GM21515 (cell line): ENCODE measurements around the gene ANKRD2.
"Not testable (repeated sequence)": the region's sequence is repeated elsewhere in the genome, so short reads cannot be mapped to it uniquely, and the experiment has no call there.

Experiments used
- ATAC-seq: cut with Tn5 transposase; IDR thresholded peaks from one replicate; pipeline ENCODE4 v1.9.1; 2021; ENCODE audit not compliant: unreplicated experiment

ANKRD2 gene

DNA sequence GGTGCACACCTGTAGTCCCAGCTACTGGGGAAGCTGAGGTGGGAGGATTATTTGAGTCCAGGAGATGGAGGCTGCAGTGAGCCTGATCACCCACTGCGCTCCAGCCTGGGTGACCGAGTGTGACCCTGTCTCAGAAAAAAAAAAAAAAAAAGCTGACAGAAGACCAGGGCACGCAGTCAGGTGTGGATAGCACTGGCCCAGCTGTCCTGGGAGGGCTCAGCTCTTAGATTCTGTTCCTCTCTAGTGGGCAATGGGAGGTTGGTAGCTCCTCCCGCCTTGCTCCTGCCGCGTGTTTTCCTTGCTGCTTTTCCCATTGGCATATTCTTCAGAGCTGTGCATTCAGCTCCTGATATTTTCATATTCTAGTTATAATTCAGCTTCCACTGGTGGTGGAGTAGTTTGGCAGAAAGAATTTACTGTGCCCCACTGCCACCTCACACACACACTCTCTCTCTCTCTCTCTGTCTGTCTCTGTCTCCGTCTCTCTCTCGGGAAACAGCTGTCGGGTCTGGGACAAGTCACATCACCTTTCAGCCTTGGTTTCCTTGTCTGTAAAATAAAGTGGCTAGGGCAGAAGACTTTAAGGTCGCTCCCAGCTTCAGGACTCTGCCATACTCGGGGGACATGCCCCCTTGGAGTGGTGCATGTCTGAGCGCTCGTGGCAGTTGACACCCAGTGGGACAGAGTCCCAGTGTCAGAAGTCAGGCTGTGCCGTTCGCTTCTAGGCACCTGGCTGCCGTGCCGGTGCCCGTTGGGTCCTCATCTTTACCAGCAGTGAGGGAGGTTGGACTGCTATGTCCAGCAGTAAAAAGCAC is 25.9 kb upstream of the ANKRD2 start:
- ATAC-seq = no peak

DNA sequence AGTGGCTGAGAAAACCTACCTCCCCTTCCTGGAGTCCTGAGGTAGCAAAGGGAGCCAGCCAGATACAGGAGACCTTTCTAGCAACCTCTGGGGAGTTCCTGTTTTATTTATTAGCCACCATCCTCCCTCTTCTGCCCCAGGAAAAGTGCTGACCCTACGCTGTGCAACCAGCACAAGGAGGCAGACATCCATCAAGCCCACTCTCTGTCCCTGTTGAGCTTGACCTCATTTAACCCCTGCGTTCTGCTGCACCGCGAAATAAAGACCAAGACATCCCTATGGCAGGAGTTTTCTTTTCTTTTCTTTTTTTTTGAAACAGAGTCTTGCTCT is 25.3 kb upstream of the ANKRD2 start:
- ATAC-seq = no peak

GRCh38 chr10:97547962-97548361 is 24.6 kb upstream of the ANKRD2 start:
- ATAC-seq = no peak

DNA sequence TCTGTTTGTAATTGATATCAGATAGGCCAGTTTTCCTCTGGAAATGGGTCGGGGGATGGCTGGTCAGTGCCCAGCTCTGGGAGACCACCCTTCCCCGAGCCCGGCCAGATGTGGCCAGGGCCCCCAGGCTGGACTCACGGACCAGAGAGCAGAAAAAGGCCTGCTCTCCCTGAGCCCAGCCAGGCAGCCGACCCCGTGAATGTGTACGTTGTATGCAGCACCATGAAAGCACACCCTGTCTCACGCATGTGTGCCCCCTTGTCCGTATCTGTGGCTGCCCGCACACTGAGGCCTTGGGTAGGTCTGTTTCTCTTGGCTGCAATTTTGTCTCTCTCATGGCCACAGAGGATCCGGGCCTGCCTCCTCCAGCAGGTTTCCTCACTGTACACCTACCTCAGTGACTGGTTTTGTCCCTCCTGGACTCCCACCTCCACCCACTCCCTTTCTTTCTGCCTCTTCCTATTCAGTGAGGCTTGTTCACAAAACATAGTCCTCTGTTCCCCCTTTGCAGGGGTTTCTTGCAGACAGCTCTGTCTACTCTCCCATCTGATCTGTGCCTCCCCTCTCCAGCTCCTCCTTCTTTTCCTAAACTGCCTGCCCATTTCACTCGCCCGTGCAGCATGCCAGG is 23.6 kb upstream of the ANKRD2 start:
- ATAC-seq = no peak

- ATAC-seq = no peak
Measured at GRCh38 chr10:97549587-97550322, 22.8 kb upstream of the ANKRD2 start.

GRCh38 chr10:97550336-97551149 is 22.0 kb upstream of the ANKRD2 start:
- ATAC-seq = no peak

GRCh38 chr10:97551271-97551670 is 21.3 kb upstream of the ANKRD2 start:
- ATAC-seq = no peak

GRCh38 chr10:97553575-97554031 is 19.0 kb upstream of the ANKRD2 start:
- ATAC-seq = peak; percentile 59

- not testable (repeated sequence) for ATAC-seq
Measured at GRCh38 chr10:97554336-97554735, 18.2 kb upstream of the ANKRD2 start.

DNA sequence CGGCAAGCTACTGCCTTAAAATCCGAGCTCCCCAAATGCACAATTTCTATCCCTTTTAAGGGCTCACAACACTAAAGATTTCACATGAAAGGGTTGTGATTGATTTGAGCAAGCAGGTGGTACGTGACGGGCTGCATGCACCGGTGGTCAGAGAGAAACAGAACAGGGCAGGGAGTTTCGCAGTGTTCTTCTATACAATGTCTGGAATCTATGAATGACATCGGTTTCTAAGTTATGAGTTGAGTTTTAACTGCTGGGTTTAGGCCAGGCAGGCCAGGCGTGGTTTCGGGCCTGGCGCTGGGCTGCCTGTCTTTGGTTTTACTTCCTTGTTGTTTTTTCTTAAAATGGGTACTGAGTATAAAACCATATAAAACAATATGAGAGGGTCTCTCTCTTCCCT is 17.0 kb upstream of the ANKRD2 start:
- not testable (repeated sequence) for ATAC-seq

DNA sequence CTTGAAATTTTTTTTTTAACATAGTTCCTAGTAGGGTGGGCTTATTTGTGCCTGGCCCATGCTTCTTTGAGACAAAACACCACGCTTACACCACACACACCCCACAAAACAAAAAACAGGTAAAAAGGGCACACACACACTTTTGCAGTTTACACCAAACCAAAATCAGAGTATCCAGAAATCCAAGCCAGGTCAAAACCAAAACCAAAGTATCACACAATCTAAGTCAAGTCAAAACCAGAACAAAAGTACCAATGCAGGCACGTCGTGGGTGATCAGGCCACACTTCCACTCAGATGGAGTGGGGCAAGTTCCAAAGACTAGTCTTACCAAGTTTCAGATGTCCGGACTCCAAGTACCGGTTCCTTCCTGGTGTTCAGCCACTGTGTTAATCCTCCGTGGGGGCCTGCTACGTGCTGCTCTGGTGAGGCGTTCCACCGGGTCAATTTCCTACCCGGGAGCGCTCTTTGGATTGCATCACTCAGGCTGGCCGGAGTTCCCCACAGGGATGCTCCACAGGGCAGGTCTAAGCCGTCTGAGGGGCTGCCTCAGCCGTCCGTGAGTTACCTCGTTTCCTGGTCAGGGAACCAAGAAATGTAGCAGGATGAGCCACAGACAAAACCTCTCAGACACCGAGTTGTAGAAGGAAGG is 11.7 kb upstream of the ANKRD2 start:
- not testable (repeated sequence) for ATAC-seq

GRCh38 chr10:97561386-97562077 is 11.0 kb upstream of the ANKRD2 start:
- ATAC-seq = not testable (repeated sequence)

DNA sequence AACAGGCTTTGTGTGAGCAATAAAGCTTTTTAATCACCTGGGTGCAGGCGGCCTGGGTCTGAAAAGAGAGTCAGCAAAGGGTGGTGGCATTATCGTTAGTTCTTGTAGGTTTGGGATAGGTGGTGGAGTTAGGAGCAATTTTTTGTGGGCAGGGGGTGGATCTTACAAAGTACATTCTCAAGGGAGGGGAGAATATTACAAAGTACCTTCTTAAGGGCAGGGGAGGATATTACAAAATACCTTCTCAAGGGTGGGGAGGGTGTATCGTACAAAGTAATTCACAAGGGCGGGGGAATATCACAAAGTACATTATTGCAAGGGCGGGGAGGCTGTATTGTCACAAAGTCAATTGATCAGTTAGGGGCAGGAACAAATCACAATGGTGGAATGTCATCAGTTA is 10.2 kb upstream of the ANKRD2 start:
- not testable (repeated sequence) for ATAC-seq

DNA sequence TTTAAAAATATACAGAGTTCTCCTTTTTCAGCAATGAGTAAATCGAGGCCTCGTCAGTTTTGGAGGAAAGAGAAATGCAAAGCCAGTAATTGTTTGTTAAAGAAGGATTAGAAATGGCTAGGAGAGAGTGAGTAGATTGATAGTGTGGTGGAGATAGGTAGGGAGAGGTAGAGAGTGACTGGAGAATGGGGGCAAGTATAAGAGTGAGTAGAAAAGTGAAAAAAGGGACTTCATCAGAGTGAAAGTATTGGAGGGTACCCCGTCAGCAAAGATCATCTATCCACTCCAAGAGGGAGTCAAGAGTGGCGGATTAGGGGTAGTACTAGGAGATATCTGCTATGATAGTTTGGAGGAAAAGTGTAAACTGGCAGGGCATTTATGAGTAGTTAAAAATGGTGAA is 9.2 kb upstream of the ANKRD2 start:
- ATAC-seq = no peak

- ATAC-seq = no peak
Measured at GRCh38 chr10:97564776-97565175, 7.8 kb upstream of the ANKRD2 start.

- no peak for ATAC-seq
Measured at GRCh38 chr10:97566336-97566996, 6.1 kb upstream of the ANKRD2 start.

GRCh38 chr10:97567891-97568290 is 4.7 kb upstream of the ANKRD2 start:
- no peak for ATAC-seq

DNA sequence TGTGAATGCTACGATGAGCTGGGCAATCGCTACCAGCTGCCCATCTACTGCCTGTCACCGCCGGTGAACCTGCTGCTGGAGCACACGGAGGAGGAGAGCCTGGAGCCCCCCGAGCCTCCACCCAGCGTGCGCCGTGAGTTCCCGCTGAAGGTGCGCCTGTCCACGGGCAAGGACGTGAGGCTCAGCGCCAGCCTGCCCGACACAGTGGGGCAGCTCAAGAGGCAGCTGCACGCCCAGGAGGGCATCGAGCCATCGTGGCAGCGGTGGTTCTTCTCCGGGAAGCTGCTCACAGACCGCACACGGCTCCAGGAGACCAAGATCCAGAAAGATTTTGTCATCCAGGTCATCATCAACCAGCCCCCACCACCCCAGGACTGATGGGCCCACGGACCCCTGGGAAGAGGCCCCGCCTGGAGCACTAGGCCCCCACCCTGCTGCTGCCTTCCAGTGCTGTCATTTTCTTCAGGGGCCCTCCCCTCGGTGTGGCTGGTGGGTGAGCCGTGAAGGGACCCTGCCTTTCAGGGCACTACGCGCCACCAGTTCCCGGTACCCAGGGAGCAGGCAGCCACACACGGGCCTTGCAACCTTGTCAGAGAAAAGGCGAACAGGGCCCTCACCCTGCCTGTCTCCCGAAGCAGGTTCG is 2.3 kb upstream of the ANKRD2 start:
- no peak for ATAC-seq
